HepG2 (cell line): ENCODE data around the gene IER2. TPM values are rescaled to one million over a fixed set of nuclear protein-coding genes. Genes with fewer than 3 reads are reported as not detected.

ENCODE experiments used
- DPF2 ChIP-seq: sonication (generic); formaldehyde crosslinking; IDR thresholded peaks from 2 replicates; pipeline ENCODE4 v1.4.0; 2020; ENCODE audit warnings: mild to moderate bottlenecking, low read depth, missing genetic modification reagents, borderline replicate concordance
- HNRNPUL1 ChIP-seq: fragments of 200-400 bp; formaldehyde crosslinking; IDR thresholded peaks from 2 replicates; pipeline ENCODE4 v1.6.1; 2017; ENCODE audit warnings: low read depth, mild to moderate bottlenecking, low read length, moderate library complexity
- MEIS1 ChIP-seq: sonication (generic); formaldehyde crosslinking; IDR thresholded peaks from 2 replicates; pipeline ENCODE4 v1.9.0; 2021; ENCODE audit warnings: mild to moderate bottlenecking, missing genetic modification reagents, moderate library complexity, borderline replicate concordance
- PLRG1 ChIP-seq: fragments of 450-650 bp; conservative IDR thresholded peaks from 2 replicates; pipeline ENCODE4 v1.6.1; 2016
- PRMT3 ChIP-seq: sonication (generic); formaldehyde crosslinking; IDR thresholded peaks from 2 replicates; pipeline ENCODE4 v1.8.1; 2022; ENCODE audit warnings: low read depth, mild to moderate bottlenecking, moderate library complexity, missing genetic modification reagents, borderline replicate concordance
- RAD51 ChIP-seq: fragments of 450-650 bp; IDR thresholded peaks from 2 replicates; pipeline ENCODE4 v1.6.1; 2016; ENCODE audit warnings: borderline replicate concordance
- ZBTB33 ChIP-seq: sonication (generic); formaldehyde crosslinking; IDR thresholded peaks from 2 replicates; pipeline ENCODE4 v1.4.0; 2020; ENCODE audit warnings: missing genetic modification reagents
- ZNF142 ChIP-seq: sonication (generic); formaldehyde crosslinking; IDR thresholded peaks from 2 replicates; pipeline ENCODE4 v1.4.0; 2020; ENCODE audit warnings: missing genetic modification reagents
- ZNF407 ChIP-seq: sonication (generic); formaldehyde crosslinking; IDR thresholded peaks from one replicate; pipeline ENCODE4 v1.5.1; 2020; ENCODE audit warnings: mild to moderate bottlenecking, missing genetic modification reagents; ENCODE audit errors: not compliant biosample characterization
- ZNF704 ChIP-seq: sonication (generic); formaldehyde crosslinking; IDR thresholded peaks from 2 replicates; pipeline ENCODE4 v1.8.1; 2023; ENCODE audit warnings: mild to moderate bottlenecking, inconsistent platforms, moderate library complexity, missing genetic modification reagents, borderline replicate concordance
- polyA plus RNA-seq, 8 experiments: library from polyadenylated mRNA; depleted of rRNA in 3 of 8; stranded (reverse) in 7 of 8; unstranded in 1 of 8; fragments of >200 nt; fragmentation: Illumina TruSeq in 4 of 8; extraction: Trizol in 4 of 8; gene quantifications; 2 replicates each; pipeline versions ENCODE4 v1.2.1 to v1.2.3, GENCODE V29; 2011 to 2016; ENCODE audit warnings: low read depth in 4 of 8, missing spikeins in 1 of 8, mixed read lengths in 1 of 8; ENCODE audit not compliant: insufficient read depth in 1 of 8
- total RNA-seq, 5 experiments: library from RNA; depleted of rRNA; stranded (reverse); fragments of >200 nt; fragmentation: Illumina TruSeq; extraction: Trizol; gene quantifications; 2 replicates each; pipeline ENCODE4 v1.2.3, GENCODE V29; 2016; ENCODE audit warnings: low read depth in 1 of 5

IER2 gene
- total and polyA plus RNA-seq, 2 of the 13 experiments (the other 11 are each of a cell fraction or from before 2014, with no cell fraction given) = 10.1 to 14.3 TPM

- TF ChIP-seq ZNF704 (CRISPR knock-in tag) = 0 out of 2 replicates have a peak, but pooled peaks have one; percentile 48
- TF ChIP-seq RAD51 = no peak
- no peak; the same call in 1 of the 2 replicates for TF ChIP-seq DPF2 (CRISPR knock-in tag)
- TF ChIP-seq PLRG1 = no peak
- no peak for TF ChIP-seq HNRNPUL1
- no peak for TF ChIP-seq ZNF407 (CRISPR knock-in tag)
- TF ChIP-seq PRMT3 (CRISPR knock-in tag) = no peak
- no peak for TF ChIP-seq ZBTB33
- no peak for TF ChIP-seq ZNF142 (CRISPR knock-in tag)
- TF ChIP-seq MEIS1 (CRISPR knock-in tag) = no peak
Measured at GRCh38 chr19:13190781-13191540, 40.8 kb downstream of the IER2 start (continued).
